SK-N-SH treated with all-trans-retinoic acid at 6 μM for 48 hours (cell line): Measurements from ENCODE around the gene EPS8L2.
A peak's percentile ranks its signal among the peaks of the same experiment; 100 is the strongest.

Experiments used
- ATAC-seq: fragments of 200-7000 bp; cut with Tn5 transposase; 3 replicates; pipeline ENCODE4 v1.9.1; 2020; ENCODE audit warnings: mild to moderate bottlenecking, moderate library complexity
- ARNTL ChIP-seq: fragments of 450-650 bp; formaldehyde crosslinking; IDR thresholded peaks from 2 replicates; pipeline ENCODE4 v1.5.0; 2020; ENCODE audit warnings: low read depth, mild to moderate bottlenecking, moderate library complexity, borderline replicate concordance
- BACH2 ChIP-seq: fragments of 250-450 bp; sonication (Bioruptor Pico); IDR thresholded peaks from 2 replicates; pipeline ENCODE4 v1.9.0; 2021; ENCODE audit warnings: mild to moderate bottlenecking, borderline replicate concordance
- CREB5 ChIP-seq: fragments of 250-450 bp; sonication (Bioruptor Pico); IDR thresholded peaks from 2 replicates; pipeline ENCODE4 v1.5.1; 2020; ENCODE audit warnings: low read depth, mild to moderate bottlenecking, moderate library complexity
- CSDC2 ChIP-seq: fragments of 250-450 bp; sonication (Bioruptor Pico); IDR thresholded peaks from 2 replicates; pipeline ENCODE4 v1.5.0; 2020; ENCODE audit warnings: mild to moderate bottlenecking, moderate library complexity
- CSRNP3 ChIP-seq: fragments of 250-450 bp; sonication (Bioruptor Pico); IDR thresholded peaks from 2 replicates; pipeline ENCODE4 v1.5.1; 2021; ENCODE audit warnings: mild to moderate bottlenecking, moderate library complexity
- ESRRG ChIP-seq: fragments of 250-450 bp; sonication (Bioruptor Pico); IDR thresholded peaks from 2 replicates; pipeline ENCODE4 v1.6.1; 2021; ENCODE audit warnings: mild to moderate bottlenecking
- GLIS3 ChIP-seq: fragments of 250-450 bp; sonication (Bioruptor Pico); IDR thresholded peaks from 2 replicates; pipeline ENCODE4 v1.5.0; 2020; ENCODE audit warnings: mild to moderate bottlenecking, moderate library complexity
- ISL1 ChIP-seq: fragments of 250-450 bp; sonication (Bioruptor Pico); IDR thresholded peaks from 2 replicates; pipeline ENCODE4 v2.1.2; 2022; ENCODE audit warnings: mild to moderate bottlenecking, moderate library complexity
- OSR1 ChIP-seq: fragments of 250-450 bp; sonication (Bioruptor Pico); IDR thresholded peaks from 2 replicates; pipeline ENCODE4 v1.8.0; 2022; ENCODE audit warnings: moderate library complexity, mild to moderate bottlenecking, inconsistent platforms
- PATZ1 ChIP-seq: fragments of 250-450 bp; sonication (Bioruptor Pico); IDR thresholded peaks from 2 replicates; pipeline ENCODE4 v1.8.0; 2020; ENCODE audit warnings: mild to moderate bottlenecking, moderate library complexity, borderline replicate concordance
- POU6F1 ChIP-seq: fragments of 250-450 bp; sonication (Bioruptor Pico); IDR thresholded peaks from 2 replicates; pipeline ENCODE4 v1.8.0; 2021; ENCODE audit warnings: low read depth, mild to moderate bottlenecking, moderate library complexity, borderline replicate concordance
- PPARA ChIP-seq: fragments of 250-450 bp; sonication (Bioruptor Pico); IDR thresholded peaks from 2 replicates; pipeline ENCODE4 v1.5.0; 2020; ENCODE audit warnings: mild to moderate bottlenecking, borderline replicate concordance
- RARB ChIP-seq: fragments of 250-450 bp; sonication (Bioruptor Pico); IDR thresholded peaks from 2 replicates; pipeline ENCODE4 v1.8.0; 2021; ENCODE audit warnings: mild to moderate bottlenecking, moderate library complexity
- SNAI2 ChIP-seq: fragments of 250-450 bp; sonication (Bioruptor Pico); IDR thresholded peaks from 2 replicates; pipeline ENCODE4 v1.5.0; 2020; ENCODE audit warnings: mild to moderate bottlenecking, moderate library complexity
- TCF4 ChIP-seq: fragments of 250-450 bp; sonication (Bioruptor Pico); IDR thresholded peaks from 2 replicates; pipeline ENCODE4 v1.8.0; 2021; ENCODE audit warnings: mild to moderate bottlenecking, moderate library complexity, borderline replicate concordance
- TSHZ2 ChIP-seq: fragments of 250-450 bp; sonication (Bioruptor Pico); IDR thresholded peaks from 2 replicates; pipeline ENCODE4 v1.5.0; 2020; ENCODE audit warnings: mild to moderate bottlenecking, moderate library complexity
- ZC3H10 ChIP-seq: fragments of 250-450 bp; sonication (Bioruptor Pico); IDR thresholded peaks from 2 replicates; pipeline ENCODE4 v1.5.1; 2021; ENCODE audit warnings: mild to moderate bottlenecking, moderate library complexity
- ZFP3 ChIP-seq: fragments of 250-450 bp; sonication (Bioruptor Pico); IDR thresholded peaks from 2 replicates; pipeline ENCODE4 v1.5.0; 2020; ENCODE audit warnings: mild to moderate bottlenecking, moderate library complexity
- ZFP30 ChIP-seq: fragments of 450-650 bp; formaldehyde crosslinking; IDR thresholded peaks from 2 replicates; pipeline ENCODE4 v1.5.0; 2022; ENCODE audit warnings: mild to moderate bottlenecking, moderate library complexity
- ZNF565 ChIP-seq: fragments of 450-650 bp; formaldehyde crosslinking; conservative IDR thresholded peaks from 2 replicates; pipeline ENCODE4 v1.5.0; 2020; ENCODE audit warnings: low read depth, mild to moderate bottlenecking, moderate library complexity
- ZNF70 ChIP-seq: fragments of 450-650 bp; formaldehyde crosslinking; IDR thresholded peaks from 2 replicates; pipeline ENCODE4 v1.5.0; 2020; ENCODE audit warnings: mild to moderate bottlenecking, moderate library complexity

Gene EPS8L2

DNA sequence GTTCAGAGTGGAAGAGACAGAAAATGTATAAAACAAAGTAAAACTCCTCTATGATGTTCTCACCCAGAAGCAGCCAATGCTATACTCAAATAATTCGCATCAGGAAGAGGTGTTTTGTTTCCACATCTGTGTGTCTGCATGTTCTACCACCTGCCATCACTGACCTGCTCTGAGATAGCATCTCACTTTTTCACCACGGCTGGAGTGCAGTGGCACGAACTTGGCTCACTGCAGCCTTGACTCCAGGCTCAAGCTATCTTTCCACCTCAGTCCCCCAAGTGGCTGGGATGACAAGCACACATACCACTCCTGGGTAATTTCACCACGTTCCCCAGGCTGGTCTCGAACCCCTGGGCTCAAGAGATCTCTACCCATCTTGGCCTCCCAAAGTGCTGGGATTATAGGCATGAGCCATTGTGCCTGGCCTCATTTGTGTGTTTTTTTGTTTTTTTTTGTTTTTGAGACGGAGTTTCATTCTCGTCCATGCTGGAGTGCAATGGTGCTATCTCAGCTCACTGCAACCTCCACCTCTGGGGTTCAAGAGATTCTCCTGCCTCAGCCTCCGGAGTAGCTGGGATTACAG, 55.6 kb downstream of the EPS8L2 start:
- ATAC-seq, result no peak
- TF ChIP-seq ZNF565, result no peak
- no peak for TF ChIP-seq ZC3H10 (CRISPR knock-in tag)
- TF ChIP-seq CSDC2 (CRISPR knock-in tag), result no peak
- no peak for TF ChIP-seq POU6F1 (CRISPR knock-in tag)
- no peak for TF ChIP-seq SNAI2 (CRISPR knock-in tag)
- TF ChIP-seq PPARA (CRISPR knock-in tag), result no peak
- no peak for TF ChIP-seq ESRRG (CRISPR knock-in tag)
- TF ChIP-seq ZFP30, result no peak
- no peak for TF ChIP-seq GLIS3 (CRISPR knock-in tag)
- TF ChIP-seq ARNTL (CRISPR knock-in tag), result no peak
- TF ChIP-seq ZFP3 (CRISPR knock-in tag), result no peak

GRCh38 chr11:762421-763072, 56.5 kb downstream of the EPS8L2 start:
- TF ChIP-seq CSDC2 (CRISPR knock-in tag) (no peak), TCF4 (CRISPR knock-in tag) (no peak), POU6F1 (CRISPR knock-in tag) (no peak), ZFP30 (no peak), PPARA (CRISPR knock-in tag) (no peak), BACH2 (no peak), ZC3H10 (CRISPR knock-in tag) (no peak), OSR1 (no peak), PATZ1 (CRISPR knock-in tag) (no peak), SNAI2 (CRISPR knock-in tag) (no peak), RARB (no peak), CSRNP3 (CRISPR knock-in tag) (no peak), ZNF70 (CRISPR knock-in tag) (peak; percentile 92), TSHZ2 (CRISPR knock-in tag) (no peak), ARNTL (CRISPR knock-in tag) (no peak), CREB5 (CRISPR knock-in tag) (peak; percentile 27; the same call in 1 of the 2 replicates), ISL1 (no peak), ZNF565 (no peak)
- ATAC-seq, result peak; percentile 47
